Progenitor cell of endocrine pancreas (in vitro differentiated cells): Measurements from ENCODE around the gene USP49. TPM values are rescaled to one million over a fixed set of nuclear protein-coding genes. Genes with fewer than 3 reads are reported as not detected.
"Not testable (repeated sequence)": the region's sequence is repeated elsewhere in the genome, so short reads cannot be mapped to it uniquely, and the experiment has no call there.

Source experiments
- DNase-seq: peaks from one replicate; pipeline ENCODE4 v3.0.0; 2021; ENCODE audit warnings: low spot score; ENCODE audit not compliant: unreplicated experiment
- H3K27ac Mint-ChIP-seq: 2 replicates; pipeline ENCODE4 v1.8.0; 2021; ENCODE audit warnings: mild to moderate bottlenecking, moderate library complexity, mixed read lengths
- H3K27me3 Mint-ChIP-seq: 2 replicates; pipeline ENCODE4 v1.8.0; 2021; ENCODE audit warnings: mixed read lengths
- H3K36me3 Mint-ChIP-seq: 2 replicates; pipeline ENCODE4 v1.8.0; 2022; ENCODE audit warnings: mixed read lengths; ENCODE audit not compliant: insufficient read depth
- H3K4me1 Mint-ChIP-seq: 2 replicates; pipeline ENCODE4 v1.8.0; 2021; ENCODE audit warnings: low read depth, mixed read lengths
- H3K4me3 Mint-ChIP-seq: 2 replicates; pipeline ENCODE4 v1.8.0; 2021; ENCODE audit warnings: low read depth, mild to moderate bottlenecking, moderate library complexity, mixed read lengths
- H3K9me3 Mint-ChIP-seq: 2 replicates; pipeline ENCODE4 v1.8.0; 2021; ENCODE audit warnings: low read depth, mixed read lengths
- CTCF ChIP-seq: fragments of 200-600 bp; sonication (generic); IDR thresholded peaks from one replicate; pipeline ENCODE4 v1.5.0; 2021; ENCODE audit warnings: antibody characterized with exemption, mild to moderate bottlenecking; ENCODE audit not compliant: unreplicated experiment
- total RNA-seq: library from RNA; stranded (reverse); gene quantifications from 2 replicates; pipeline ENCODE4 v1.2.1, GENCODE V29; 2021

USP49 gene
- total RNA-seq, 1 donor from 2014 or later: 19.4 TPM

GRCh38 chr6:41771058-41771983 lies 123.9 kb downstream of the USP49 start:
- DNase-seq: no peak
- no peak for TF ChIP-seq CTCF
- Mint-ChIP-seq H3K27ac (no peak overlapping the region), H3K27me3 (no peaks in the 10 kb centered on the region), H3K4me1 (peaks cover 16% of the 10 kb centered on the region), H3K36me3 (peaks cover 6% of the 10 kb centered on the region), H3K9me3 (no peaks in the 10 kb centered on the region), H3K4me3 (no peak overlapping the region)

GRCh38 chr6:41770381-41771057 lies 124.7 kb downstream of the USP49 start:
- H3K36me3 Mint-ChIP-seq: peaks cover 6% of the 10 kb centered on the region
- no peak for DNase-seq
- H3K27ac Mint-ChIP-seq: no peak overlapping the region
- H3K9me3 Mint-ChIP-seq: no peaks in the 10 kb centered on the region
- no peak overlapping the region for H3K4me3 Mint-ChIP-seq
- no peaks in the 10 kb centered on the region for H3K27me3 Mint-ChIP-seq
- peaks cover 16% of the 10 kb centered on the region for H3K4me1 Mint-ChIP-seq
- TF ChIP-seq CTCF: no peak

- Mint-ChIP-seq H3K4me1 (peaks cover 16% of the 10 kb centered on the region), H3K27ac (peak overlapping the region; percentile 79), H3K4me3 (no peak overlapping the region), H3K9me3 (no peaks in the 10 kb centered on the region), H3K27me3 (no peaks in the 10 kb centered on the region), H3K36me3 (peaks cover 4% of the 10 kb centered on the region)
- no peak for DNase-seq
- TF ChIP-seq CTCF: no peak
Observed at GRCh38 chr6:41769376-41769775, 125.8 kb downstream of the USP49 start.

- no peak for TF ChIP-seq CTCF
- Mint-ChIP-seq H3K36me3 (peaks cover 4% of the 10 kb centered on the region), H3K27ac (peak overlapping the region; percentile 79), H3K4me1 (peaks cover 16% of the 10 kb centered on the region), H3K27me3 (no peaks in the 10 kb centered on the region), H3K9me3 (no peaks in the 10 kb centered on the region), H3K4me3 (no peak overlapping the region)
- no peak for DNase-seq
Observed at GRCh38 chr6:41768545-41769308, 126.4 kb downstream of the USP49 start.

DNA sequence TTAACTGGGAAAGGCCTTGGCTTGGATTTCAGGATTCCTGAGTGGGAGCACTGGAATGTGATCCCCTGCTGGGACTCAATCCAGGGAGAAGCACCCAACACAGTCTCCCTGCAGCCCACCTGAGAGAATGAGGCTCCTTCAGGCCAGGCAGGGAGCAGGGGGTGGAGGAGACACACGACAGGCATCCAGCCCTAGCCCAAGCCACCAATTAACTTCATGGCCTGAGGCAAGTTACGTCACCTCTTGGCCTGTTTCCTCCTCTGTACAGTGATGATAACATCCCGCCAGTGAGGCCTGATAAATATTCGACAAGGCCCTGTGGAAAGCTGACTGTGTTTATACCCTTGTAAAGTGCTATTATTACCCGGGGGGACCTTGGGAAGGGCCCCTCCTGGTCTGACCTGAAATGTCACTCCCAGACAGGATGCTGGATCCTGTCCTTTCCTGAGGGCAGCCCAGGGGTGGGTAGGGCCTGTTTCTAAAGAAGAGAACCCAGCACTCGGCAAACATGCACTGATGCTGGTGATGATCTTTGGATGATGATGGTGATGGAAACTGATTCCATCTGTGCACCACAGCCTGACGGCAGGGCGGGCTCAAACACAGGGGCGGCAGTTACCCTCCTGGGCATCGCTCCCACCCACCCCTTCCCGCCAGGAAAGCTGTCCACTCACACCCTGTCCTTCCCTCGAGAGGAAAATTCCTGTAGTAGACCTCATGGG lies 127.9 kb downstream of the USP49 start:
- no peak for TF ChIP-seq CTCF
- no peaks in the 10 kb centered on the region for H3K9me3 Mint-ChIP-seq
- H3K4me1 Mint-ChIP-seq: peaks cover 16% of the 10 kb centered on the region
- H3K36me3 Mint-ChIP-seq: peaks cover 3% of the 10 kb centered on the region
- DNase-seq: no peak
- no peaks in the 10 kb centered on the region for H3K27me3 Mint-ChIP-seq
- no peak overlapping the region for H3K27ac Mint-ChIP-seq
- H3K4me3 Mint-ChIP-seq: no peak overlapping the region

- not testable (repeated sequence) for DNase-seq, H3K4me3 Mint-ChIP-seq, H3K27me3 Mint-ChIP-seq, H3K27ac Mint-ChIP-seq, H3K36me3 Mint-ChIP-seq, H3K9me3 Mint-ChIP-seq
- H3K4me1 Mint-ChIP-seq: peaks cover 16% of the 10 kb centered on the region
Observed at GRCh38 chr6:41766043-41766664, 129.0 kb downstream of the USP49 start.
